ENCODE data around the gene RNF41. TPM values are rescaled to one million over a fixed set of nuclear protein-coding genes. Genes with fewer than 3 reads are reported as not detected.

Gene RNF41
- total RNA-seq, 1 donor from 2014 or later, result 121 TPM

GRCh38 chr12:56244494-56244893 is 22.8 kb upstream of the RNF41 start:
- DNase-seq (ENCODE audit: low read depth), result no peak

GRCh38 chr12:56243731-56244181 is 22.0 kb upstream of the RNF41 start:
- DNase-seq (ENCODE audit: low read depth), result peak; percentile 32

- DNase-seq (ENCODE audit: low read depth), result no peak
Observed at GRCh38 chr12:56242986-56243385, 21.3 kb upstream of the RNF41 start.

- DNase-seq (ENCODE audit: low read depth), result no peak
Observed at GRCh38 chr12:56241424-56242303, 19.9 kb upstream of the RNF41 start.

DNA sequence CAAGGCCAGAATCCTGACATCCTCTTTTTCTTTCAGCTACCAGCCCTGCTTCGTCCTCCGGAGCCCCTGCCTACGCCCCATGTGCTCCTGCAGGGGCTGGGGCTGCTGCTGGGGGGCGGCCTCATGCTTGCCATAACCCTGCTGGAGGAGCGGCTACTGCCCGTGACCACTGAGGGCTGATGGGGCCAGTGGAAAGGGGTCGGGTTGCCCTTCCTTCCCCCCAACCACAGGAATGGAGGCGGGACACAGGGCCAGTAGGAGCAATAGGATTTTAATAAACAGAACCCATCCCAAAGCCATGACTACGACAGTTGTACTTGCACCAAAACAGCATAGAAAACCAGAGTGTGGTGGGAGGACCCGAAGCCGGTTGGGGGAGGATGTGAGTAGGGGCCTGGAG is 15.8 kb upstream of the RNF41 start:
- DNase-seq (ENCODE audit: low read depth), result peak; percentile 56

DNA sequence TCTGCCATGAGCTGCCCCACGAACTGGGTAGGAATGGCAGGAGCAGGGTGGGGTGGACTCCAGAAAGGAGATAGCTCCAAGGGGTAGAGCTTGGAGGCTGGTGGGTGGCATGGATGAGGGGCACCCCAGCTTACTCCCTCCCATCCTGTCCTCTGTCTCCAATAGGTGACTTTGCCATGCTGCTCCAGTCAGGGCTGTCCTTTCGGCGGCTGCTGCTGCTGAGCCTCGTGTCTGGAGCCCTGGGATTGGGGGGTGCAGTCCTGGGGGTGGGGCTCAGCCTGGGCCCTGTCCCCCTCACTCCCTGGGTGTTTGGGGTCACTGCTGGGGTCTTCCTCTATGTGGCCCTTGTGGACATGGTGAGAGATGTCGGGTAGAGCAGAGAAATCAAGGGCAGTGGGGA is 15.3 kb upstream of the RNF41 start:
- no peak for DNase-seq (ENCODE audit: low read depth)

- DNase-seq (ENCODE audit: low read depth), result no peak
Observed at GRCh38 chr12:56236091-56236490, 14.4 kb upstream of the RNF41 start.

GRCh38 chr12:56234746-56235436 is 13.2 kb upstream of the RNF41 start:
- DNase-seq (ENCODE audit: low read depth), result no peak

GRCh38 chr12:56231184-56231582 is 9.5 kb upstream of the RNF41 start:
- no peak for DNase-seq (ENCODE audit: low read depth)

GRCh38 chr12:56230432-56231183 is 8.9 kb upstream of the RNF41 start:
- no peak for DNase-seq (ENCODE audit: low read depth)

GRCh38 chr12:56229916-56230431 is 8.3 kb upstream of the RNF41 start, which contains the start of gene SLC39A5:
SLC39A5 (plus strand) TSS chr12:56230051; CDS start chr12:56231275, 1,224 bp downstream.
- no peak for DNase-seq (ENCODE audit: low read depth)

DNA sequence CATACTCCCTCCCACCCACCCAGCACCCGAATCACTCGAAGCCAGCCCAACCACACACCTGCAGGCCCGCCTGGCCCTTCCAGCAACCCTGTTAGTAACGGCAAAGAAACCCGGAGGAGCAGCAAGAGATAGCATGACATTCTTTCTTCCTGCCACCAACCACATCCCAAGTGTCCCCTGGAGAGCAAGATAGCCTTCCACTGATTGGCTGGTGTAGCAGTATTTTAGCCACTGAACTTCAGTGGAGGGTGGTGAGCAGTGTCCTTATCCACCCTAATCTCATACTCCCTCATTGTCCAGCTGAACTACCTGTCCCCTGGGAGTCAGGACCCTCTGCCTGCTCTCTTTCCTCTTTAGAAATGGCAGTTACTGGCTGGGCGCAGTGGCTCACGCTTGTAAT is 7.4 kb upstream of the RNF41 start:
- DNase-seq (ENCODE audit: low read depth), result no peak

DNA sequence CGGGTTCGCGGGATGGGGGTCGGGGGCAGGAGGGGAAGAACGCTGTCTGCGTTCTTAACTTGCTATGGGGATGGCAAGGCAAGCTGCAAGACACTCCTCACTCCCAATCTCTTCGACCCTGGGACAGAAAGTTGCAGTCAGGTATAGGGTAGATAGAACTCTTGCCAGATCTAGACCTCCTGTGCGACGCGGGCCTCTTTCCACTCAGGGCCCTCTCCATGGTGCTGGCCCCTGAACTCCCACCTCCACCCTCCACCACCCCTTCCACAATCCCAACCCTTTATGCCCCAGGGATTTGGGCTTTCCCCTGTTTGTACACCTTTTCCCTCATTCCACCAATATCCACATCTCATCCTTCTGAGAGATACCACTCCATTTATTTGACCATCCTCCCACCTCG is 3.2 kb upstream of the RNF41 start:
- no peak for DNase-seq (ENCODE audit: low read depth)

GRCh38 chr12:56224102-56224701 is 2.5 kb upstream of the RNF41 start, which contains the start of gene NABP2:
NABP2 (plus strand) TSS chr12:56224342; CDS start chr12:56224857, 515 bp downstream.
- DNase-seq (ENCODE audit: low read depth), result peak; percentile 99

DNA sequence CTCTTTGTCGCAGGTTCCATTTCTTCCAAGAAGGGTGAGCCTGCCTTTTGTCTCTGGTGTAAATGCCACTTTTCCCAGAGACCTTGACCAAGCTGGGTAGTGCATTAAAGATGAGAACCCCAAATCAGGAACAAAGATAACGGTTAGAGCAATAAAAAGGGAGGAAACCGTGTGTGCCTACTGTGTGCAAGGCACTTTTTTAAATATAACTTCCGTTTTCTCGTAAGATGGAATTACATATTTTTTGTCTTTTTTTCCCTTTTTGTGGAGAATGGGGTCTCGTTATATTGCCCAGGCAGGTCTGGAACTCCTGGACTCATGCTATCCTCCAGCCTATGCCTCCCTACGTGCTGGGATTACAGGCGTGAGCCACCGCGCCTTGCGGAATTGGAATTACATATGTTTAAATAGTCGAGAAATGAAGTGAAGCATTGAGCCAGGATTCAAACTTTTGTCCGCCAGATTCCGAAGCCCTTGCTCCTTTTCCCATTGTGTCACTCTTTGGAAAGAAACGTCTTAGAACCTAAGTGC is 1.9 kb upstream of the RNF41 start:
- no peak for DNase-seq (ENCODE audit: low read depth)

DNA sequence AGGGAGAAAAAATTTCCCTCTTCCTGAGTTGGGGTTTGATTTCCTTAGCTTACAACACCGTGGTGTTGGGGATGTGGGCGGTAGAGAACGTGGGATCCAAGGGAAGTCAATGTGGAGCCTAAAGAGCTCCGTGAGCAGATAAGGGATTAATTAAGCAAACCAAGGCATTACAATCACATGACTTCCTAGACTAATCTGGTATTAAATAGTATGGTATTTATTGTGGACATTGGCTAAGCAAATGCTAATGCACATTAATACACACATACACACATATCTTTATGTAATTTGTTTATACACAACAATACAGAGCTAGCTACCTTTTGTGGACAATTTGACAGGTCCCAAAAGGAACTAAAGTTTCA is 791 bp upstream of the RNF41 start:
- no peak for DNase-seq (ENCODE audit: low read depth)

GRCh38 chr12:56221232-56221756 is 428 bp downstream of the RNF41 start:
- DNase-seq (ENCODE audit: low read depth), result peak; percentile 84

DNA sequence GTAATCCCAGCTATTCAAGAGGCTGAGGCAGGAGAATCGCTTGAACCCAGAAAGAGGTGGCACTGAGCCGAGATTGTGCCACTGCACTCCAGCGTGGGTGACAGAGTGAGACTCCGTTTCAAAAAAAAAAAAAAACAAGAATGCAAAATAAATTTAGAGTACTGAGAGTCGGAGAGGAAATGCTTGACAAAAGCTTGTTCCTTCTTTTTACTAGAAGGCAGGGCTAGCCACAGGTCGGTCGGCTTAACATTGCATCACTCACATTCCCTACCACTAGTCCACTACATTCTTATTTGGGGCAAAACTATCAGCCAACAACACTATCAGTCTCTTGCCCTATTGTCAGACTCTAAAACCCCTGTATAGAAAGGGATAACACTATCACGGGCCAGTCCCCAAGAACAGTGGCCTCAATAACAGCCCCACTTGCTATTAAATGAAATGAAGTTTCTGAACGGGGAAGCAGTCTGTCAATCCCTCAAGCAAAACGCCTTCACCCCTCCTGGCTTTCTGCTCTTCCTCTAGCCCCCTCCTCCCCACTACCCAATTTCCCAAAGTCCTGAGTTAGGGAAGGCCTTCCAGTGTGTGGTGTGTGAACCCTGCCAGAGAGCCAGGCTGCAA is 1.0 kb downstream of the RNF41 start:
- DNase-seq (ENCODE audit: low read depth), result peak; percentile 49

DNA sequence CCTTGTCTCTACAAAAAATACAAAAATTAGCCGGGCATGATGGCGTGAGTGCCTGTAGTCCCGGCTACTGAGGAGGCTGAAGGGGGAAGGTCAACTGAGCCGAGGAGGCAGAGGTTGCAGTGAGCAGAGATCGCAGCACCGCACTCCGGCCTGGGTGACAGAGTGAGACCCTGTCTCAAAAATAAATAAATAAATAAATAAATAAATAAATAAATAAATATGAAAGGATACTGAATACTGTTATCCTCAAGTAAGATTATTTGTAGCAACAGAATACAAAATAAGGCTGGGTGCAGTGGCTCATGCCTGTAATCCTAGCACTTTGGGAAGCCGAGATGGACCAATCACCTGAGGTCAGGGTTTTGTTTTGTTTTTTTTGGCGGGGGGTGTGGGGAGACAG is 1.9 kb downstream of the RNF41 start:
- DNase-seq (ENCODE audit: low read depth), result no peak

DNA sequence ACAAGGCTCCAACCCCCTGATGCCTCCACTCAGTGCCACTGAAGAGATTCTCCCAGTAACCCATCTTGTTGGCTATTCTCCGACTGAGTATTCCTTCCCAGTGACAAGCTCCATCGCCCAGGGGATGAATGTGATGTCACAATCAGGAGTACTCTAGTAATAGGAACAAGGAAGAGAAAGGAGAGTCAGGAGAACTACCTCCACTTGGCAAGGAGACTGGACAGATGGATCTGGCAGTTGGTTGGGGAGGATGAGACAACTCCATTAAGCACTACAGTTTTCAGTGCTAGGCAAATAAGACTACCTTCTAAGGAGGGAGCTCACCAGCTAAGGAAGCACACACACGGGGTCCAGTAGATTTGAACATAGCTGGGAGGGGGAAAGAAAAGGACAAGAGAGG is 5.3 kb downstream of the RNF41 start:
- no peak for DNase-seq (ENCODE audit: low read depth)
